ENCODE results near the gene ETV5. TPM values are rescaled to one million over a fixed set of nuclear protein-coding genes. Genes with fewer than 3 reads are reported as not detected.

The ETV5 gene
- total and polyA plus RNA-seq, 2 of the 4 experiments (the other 2 are of a cell fraction): 15.7 to 20.1 TPM

DNA sequence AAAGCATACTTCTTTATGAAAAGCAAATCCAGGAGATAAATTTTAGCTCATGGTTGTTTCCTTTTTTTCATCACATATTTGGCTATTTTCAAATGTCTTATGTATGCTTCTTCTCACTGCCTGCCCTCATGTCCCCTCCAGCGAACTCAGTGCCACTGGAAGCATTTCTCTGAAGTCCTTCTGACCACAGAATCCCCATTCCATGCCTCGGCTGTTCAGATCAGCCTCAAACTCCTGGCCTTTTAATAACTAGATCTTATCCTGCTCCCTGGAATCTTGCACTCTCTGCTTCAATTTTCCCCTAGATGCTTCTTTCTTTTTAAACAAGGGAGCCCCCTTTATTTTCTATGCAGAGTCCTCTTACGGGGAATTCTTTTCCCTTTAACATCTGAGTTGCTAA lies 10.1 kb downstream of the ETV5 start:
- Histone ChIP-seq H3K56ac (ENCODE audit: extremely low read depth, insufficient read depth, low read length) (no peak overlapping the region), H2BK120ac (ENCODE audit: low read depth, low read length) (no peak overlapping the region), H2AFZ (replicated peaks; ENCODE audit: low read length, poor library complexity) (no peak overlapping the region), H2BK20ac (ENCODE audit: low read depth, low read length) (no peak overlapping the region), H3K4me3 (ENCODE audit: insufficient read depth, low read depth, low read length) (no peak overlapping the region), H2AK9ac (replicated peaks; ENCODE audit: low read depth, low read length, poor library complexity) (no peak overlapping the region), H4K8ac (ENCODE audit: low read depth in 2 of 2, low read length in 2 of 2) (no peak overlapping the region), H3K36me3 (ENCODE audit: control insufficient read depth, insufficient read depth, low read length) (peaks cover 2% of the 10 kb centered on the region), H2BK5ac (ENCODE audit: low read depth, low read length, poor library complexity, severe bottlenecking) (no peak overlapping the region), H2BK15ac (ENCODE audit: low read depth, low read length) (no peak overlapping the region), H3K9me3 (ENCODE audit: control insufficient read depth, insufficient read depth, low read length) (no peaks in the 10 kb centered on the region), H3K4me1 (ENCODE audit: control insufficient read depth, insufficient read depth, low read length) (peaks cover 15% of the 10 kb centered on the region), H3K4ac (ENCODE audit: low read depth, low read length) (0 out of 2 replicates have a peak overlapping the region, but pooled peaks have one; percentile 17), H3K4me2 (ENCODE audit: low read depth, low read length) (no peak overlapping the region), H4K91ac (ENCODE audit: insufficient read depth, low read depth, low read length) (no peak overlapping the region), H3K9ac (ENCODE audit: low read depth, low read length) (no peak overlapping the region), H4K5ac (ENCODE audit: low read depth, low read length) (no peak overlapping the region), H3K23ac (ENCODE audit: low read depth, low read length) (no peak overlapping the region), H2AK5ac (ENCODE audit: low read depth, low read length) (no peak overlapping the region), H3K79me1 (ENCODE audit: low read depth in 1 of 2, low read length in 2 of 2) (peaks cover 23 to 42% of the 10 kb centered on the region in 2 experiments; a peak in 3 of 4 replicates), H3K14ac (replicated peaks; ENCODE audit: low read depth, low read length) (0 out of 2 replicates have a peak overlapping the region, but pooled peaks have one; percentile 44), H3K18ac (ENCODE audit: low read depth, low read length) (no peak overlapping the region), H4K20me1 (ENCODE audit: insufficient read depth, low read length) (peaks cover 9% of the 10 kb centered on the region; the same call in 1 of the 2 replicates), H3K9me1 (ENCODE audit: insufficient read depth, low read length) (peaks cover 7% of the 10 kb centered on the region), H3K27ac (ENCODE audit: insufficient read depth, low read length) (no peak overlapping the region), H3K27me3 (ENCODE audit: control insufficient read depth, insufficient read depth, low read length) (no peaks in the 10 kb centered on the region)
- dilution Hi-C loops (cut with HindIII; ENCODE audit: low sequenced_read_pairs, unreplicated experiment): no loop called here
- WGBS, 2 experiments (ENCODE audit: extremely low coverage in 2 of 2, insufficient read length in 1 of 2): 50% methylated on average over 2 of the region's 3 CpGs; no CpG with 5 or more reads in 1 of the 2 experiments
- in situ Hi-C loops (cut with MboI; ENCODE audit: low sequenced_read_pairs): no loop called here
- ATAC-seq (ENCODE audit: low read depth): no peak
- TF ChIP-seq CEBPB (IDR thresholded peaks at IDR 0.05; ENCODE audit: low read depth, low read length) (no peak), MAZ (IDR thresholded peaks at IDR 0.05; ENCODE audit: borderline replicate concordance, low read depth, low read length) (no peak), RFX5 (IDR thresholded peaks at IDR 0.05; ENCODE audit: low read depth, low read length) (no peak), NFE2L2 (IDR thresholded peaks at IDR 0.05; ENCODE audit: low read depth, low read length) (no peak), CHD1 (IDR thresholded peaks at IDR 0.05; ENCODE audit: low read depth, low read length) (no peak), BHLHE40 (IDR thresholded peaks at IDR 0.05; ENCODE audit: low read depth, low read length) (no peak), MAFK (IDR thresholded peaks at IDR 0.05; ENCODE audit: low read depth, low read length) (no peak), FOS (IDR thresholded peaks at IDR 0.05; ENCODE audit: low read depth, low read length) (no peak), RCOR1 (IDR thresholded peaks at IDR 0.05; ENCODE audit: insufficient replicate concordance, low read length) (no peak), POLR2A (IDR thresholded peaks at IDR 0.05; ENCODE audit: low read depth, low read length) (no peak)
- TF ChIP-seq, protein P1, sequence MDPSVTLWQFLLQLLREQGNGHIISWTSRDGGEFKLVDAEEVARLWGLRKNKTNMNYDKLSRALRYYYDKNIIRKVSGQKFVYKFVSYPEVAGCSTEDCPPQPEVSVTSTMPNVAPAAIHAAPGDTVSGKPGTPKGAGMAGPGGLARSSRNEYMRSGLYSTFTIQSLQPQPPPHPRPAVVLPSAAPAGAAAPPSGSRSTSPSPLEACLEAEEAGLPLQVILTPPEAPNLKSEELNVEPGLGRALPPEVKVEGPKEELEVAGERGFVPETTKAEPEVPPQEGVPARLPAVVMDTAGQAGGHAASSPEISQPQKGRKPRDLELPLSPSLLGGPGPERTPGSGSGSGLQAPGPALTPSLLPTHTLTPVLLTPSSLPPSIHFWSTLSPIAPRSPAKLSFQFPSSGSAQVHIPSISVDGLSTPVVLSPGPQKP (IDR thresholded peaks at IDR 0.05; ENCODE audit: borderline replicate concordance, low read depth, low read length): no peak
- TF ChIP-seq, protein P2, sequence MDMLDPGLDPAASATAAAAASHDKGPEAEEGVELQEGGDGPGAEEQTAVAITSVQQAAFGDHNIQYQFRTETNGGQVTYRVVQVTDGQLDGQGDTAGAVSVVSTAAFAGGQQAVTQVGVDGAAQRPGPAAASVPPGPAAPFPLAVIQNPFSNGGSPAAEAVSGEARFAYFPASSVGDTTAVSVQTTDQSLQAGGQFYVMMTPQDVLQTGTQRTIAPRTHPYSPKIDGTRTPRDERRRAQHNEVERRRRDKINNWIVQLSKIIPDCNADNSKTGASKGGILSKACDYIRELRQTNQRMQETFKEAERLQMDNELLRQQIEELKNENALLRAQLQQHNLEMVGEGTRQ (IDR thresholded peaks at IDR 0.05; ENCODE audit: low read depth, low read length): no peak
- TF ChIP-seq, protein P3, sequence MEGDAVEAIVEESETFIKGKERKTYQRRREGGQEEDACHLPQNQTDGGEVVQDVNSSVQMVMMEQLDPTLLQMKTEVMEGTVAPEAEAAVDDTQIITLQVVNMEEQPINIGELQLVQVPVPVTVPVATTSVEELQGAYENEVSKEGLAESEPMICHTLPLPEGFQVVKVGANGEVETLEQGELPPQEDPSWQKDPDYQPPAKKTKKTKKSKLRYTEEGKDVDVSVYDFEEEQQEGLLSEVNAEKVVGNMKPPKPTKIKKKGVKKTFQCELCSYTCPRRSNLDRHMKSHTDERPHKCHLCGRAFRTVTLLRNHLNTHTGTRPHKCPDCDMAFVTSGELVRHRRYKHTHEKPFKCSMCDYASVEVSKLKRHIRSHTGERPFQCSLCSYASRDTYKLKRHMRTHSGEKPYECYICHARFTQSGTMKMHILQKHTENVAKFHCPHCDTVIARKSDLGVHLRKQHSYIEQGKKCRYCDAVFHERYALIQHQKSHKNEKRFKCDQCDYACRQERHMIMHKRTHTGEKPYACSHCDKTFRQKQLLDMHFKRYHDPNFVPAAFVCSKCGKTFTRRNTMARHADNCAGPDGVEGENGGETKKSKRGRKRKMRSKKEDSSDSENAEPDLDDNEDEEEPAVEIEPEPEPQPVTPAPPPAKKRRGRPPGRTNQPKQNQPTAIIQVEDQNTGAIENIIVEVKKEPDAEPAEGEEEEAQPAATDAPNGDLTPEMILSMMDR (conservative IDR thresholded peaks at IDR 0.05; ENCODE audit: low read depth, low read length): no peak
- POLR2A ChIA-PET (ENCODE audit: unreplicated experiment): no interaction called here
- CTCF ChIA-PET: interaction anchor here (0.8 kb wide), 1 partner anchor 12 kb away, joined by 3 read pairs; no protein-coding TSS in a partner anchor
- DNase-seq: no peak
- no TSS peak for BruUV-seq (replicated peaks)
- intact Hi-C loops (cut with micrococcal nuclease): loop anchor here (2.0 kb wide), 1 partner anchor 28 kb away; no protein-coding TSS in a partner anchor

Data from IMR-90 (cell line).